PC-9 (cell line): Measurements from ENCODE around the gene LMLN.

Experiments used
- CTCF ChIP-seq: fragments of 200-600 bp; sonication (generic); conservative IDR thresholded peaks from 2 replicates; pipeline ENCODE4 v1.6.1; 2017; ENCODE audit warnings: mixed run types, antibody characterized with exemption, mild to moderate bottlenecking, moderate library complexity
- EZH2 ChIP-seq: fragments of 200-600 bp; sonication (generic); IDR thresholded peaks from 2 replicates; pipeline ENCODE4 v1.8.0; 2017; ENCODE audit warnings: antibody characterized with exemption, low read depth

- no peak for TF ChIP-seq EZH2
- no peak for TF ChIP-seq CTCF
Observed at GRCh38 chr3:197959500-197959890, 522 bp upstream of the LMLN start.
